GM12801 (cell line): Measurements from ENCODE around the gene TRIP12.

Experiments used
- TF ChIP-seq, protein P1 (sequence below): IDR thresholded peaks from one replicate; pipeline ENCODE4 v1.5.1; 2011; ENCODE audit warnings: control low read depth; ENCODE audit not compliant: insufficient read length; ENCODE audit errors: extremely low read depth

TRIP12 gene

GRCh38 chr2:229835596-229836283 lies 86.1 kb downstream of the TRIP12 start:
- TF ChIP-seq, protein P1, sequence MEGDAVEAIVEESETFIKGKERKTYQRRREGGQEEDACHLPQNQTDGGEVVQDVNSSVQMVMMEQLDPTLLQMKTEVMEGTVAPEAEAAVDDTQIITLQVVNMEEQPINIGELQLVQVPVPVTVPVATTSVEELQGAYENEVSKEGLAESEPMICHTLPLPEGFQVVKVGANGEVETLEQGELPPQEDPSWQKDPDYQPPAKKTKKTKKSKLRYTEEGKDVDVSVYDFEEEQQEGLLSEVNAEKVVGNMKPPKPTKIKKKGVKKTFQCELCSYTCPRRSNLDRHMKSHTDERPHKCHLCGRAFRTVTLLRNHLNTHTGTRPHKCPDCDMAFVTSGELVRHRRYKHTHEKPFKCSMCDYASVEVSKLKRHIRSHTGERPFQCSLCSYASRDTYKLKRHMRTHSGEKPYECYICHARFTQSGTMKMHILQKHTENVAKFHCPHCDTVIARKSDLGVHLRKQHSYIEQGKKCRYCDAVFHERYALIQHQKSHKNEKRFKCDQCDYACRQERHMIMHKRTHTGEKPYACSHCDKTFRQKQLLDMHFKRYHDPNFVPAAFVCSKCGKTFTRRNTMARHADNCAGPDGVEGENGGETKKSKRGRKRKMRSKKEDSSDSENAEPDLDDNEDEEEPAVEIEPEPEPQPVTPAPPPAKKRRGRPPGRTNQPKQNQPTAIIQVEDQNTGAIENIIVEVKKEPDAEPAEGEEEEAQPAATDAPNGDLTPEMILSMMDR = no peak

DNA sequence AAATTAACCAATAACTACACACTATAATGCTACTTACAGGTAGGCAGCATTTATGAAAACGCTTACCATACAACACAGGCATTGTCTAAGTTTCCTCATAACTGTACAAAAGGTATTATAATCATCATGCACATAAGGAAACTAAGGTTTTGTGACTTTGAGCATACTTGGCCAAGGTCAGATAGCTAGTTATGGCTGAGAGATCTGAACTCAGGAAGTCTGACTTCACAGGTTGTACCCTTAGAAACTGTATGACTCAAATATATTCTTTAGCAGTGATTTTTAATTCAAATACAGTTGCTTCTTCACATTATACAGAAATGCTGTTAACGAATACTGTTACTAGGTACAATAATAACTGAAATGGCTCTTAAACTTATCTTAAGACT lies 89.3 kb downstream of the TRIP12 start:
- TF ChIP-seq, protein P1 = no peak

GRCh38 chr2:229831805-229832509 lies 89.9 kb downstream of the TRIP12 start:
- TF ChIP-seq, protein P1 = no peak

DNA sequence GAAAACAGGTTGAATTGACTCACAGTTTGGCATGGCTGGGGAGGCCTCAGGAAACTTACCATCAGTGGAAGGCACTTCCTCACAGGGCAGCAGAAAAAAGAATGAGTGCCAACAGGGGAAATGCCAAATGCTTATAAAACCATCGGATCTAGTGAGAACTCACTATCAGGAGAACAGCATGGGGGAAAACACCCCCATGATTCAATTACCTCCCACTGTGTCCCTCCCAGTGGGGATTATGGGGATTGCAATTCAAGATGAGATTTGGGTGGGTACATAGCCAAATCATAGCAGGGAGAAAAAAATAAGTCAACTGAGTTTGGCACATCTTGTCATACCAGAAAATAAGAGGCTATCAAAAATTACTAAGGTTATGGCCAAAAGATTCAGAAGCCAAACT lies 96.3 kb downstream of the TRIP12 start:
- TF ChIP-seq, protein P1 = no peak

- TF ChIP-seq, protein P1 = no peak
Observed at GRCh38 chr2:229821316-229821715, 100.5 kb downstream of the TRIP12 start.

DNA sequence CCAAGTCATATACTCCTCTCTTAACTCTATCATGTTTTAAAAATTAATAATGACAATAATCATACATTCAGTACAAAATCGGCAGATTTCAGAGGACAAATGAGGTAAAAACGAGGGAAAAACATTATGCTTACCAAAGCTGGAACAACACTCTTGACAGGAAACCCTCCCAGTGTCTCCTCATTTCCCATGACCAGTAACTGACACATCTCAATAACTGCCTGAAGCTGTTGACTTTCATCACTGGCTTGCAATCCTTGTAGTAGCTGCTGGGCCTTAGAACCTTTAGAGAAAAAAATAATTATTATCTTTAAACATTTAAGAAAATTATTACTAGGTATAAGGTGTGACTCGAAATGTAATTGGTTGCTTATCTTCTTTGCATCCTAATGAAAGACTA lies 103.6 kb downstream of the TRIP12 start:
- TF ChIP-seq, protein P1 = no peak

DNA sequence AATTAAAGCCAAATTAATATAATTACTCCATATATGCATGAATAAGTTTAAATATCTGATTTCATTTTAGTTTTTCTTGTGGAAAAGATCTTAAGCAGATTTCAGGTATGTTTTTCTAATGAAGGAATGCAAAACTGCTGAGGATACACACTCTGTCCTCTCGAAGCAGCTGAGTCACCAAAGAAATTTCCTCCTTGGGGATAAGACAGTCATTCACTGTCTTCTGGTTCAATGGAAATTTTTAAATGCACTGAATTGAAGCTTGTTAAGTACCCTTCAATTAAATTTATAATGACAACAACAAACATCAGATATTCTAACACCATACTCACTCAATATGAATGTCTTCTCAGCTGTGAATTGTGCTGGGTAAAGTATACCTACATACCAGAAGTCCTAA lies 106.0 kb downstream of the TRIP12 start:
- TF ChIP-seq, protein P1 = no peak
